Calu3 (cell line): ENCODE data around the gene GRK3. TPM values are rescaled to one million over a fixed set of nuclear protein-coding genes. Genes with fewer than 3 reads are reported as not detected.
"Not testable (repeated sequence)": the region's sequence is repeated elsewhere in the genome, so short reads cannot be mapped to it uniquely, and the experiment has no call there.

Experiments used
- BruUV-seq: library from RNA; stranded (reverse); fragments of 400-500 nt; replicated peaks from 2 replicates; lab custom pipeline; 2021; lab: Mats Ljungman, UMichigan
- CTCF ChIA-PET: fragments of 300-600 bp; sonication (Branson Sonifier 250); formaldehyde crosslinking; loops from one replicate; lab custom pipeline; 2022; ENCODE audit warnings: antibody characterized with exemption; lab: Charles Lee
- DNase-seq: peaks from one replicate; pipeline ENCODE4 v3.0.0; 2022
- H3K27ac Mint-ChIP-seq: one replicate; pipeline ENCODE4 v1.8.0; 2022; ENCODE audit warnings: mixed read lengths; ENCODE audit not compliant: unreplicated experiment
- H3K27me3 Mint-ChIP-seq: one replicate; pipeline ENCODE4 v1.8.0; 2022; ENCODE audit warnings: mixed read lengths; ENCODE audit not compliant: unreplicated experiment
- H3K36me3 Mint-ChIP-seq: one replicate; pipeline ENCODE4 v1.8.0; 2022; ENCODE audit warnings: mild to moderate bottlenecking, moderate library complexity, mixed read lengths; ENCODE audit not compliant: insufficient read depth, unreplicated experiment
- H3K4me1 Mint-ChIP-seq: one replicate; pipeline ENCODE4 v1.8.0; 2022; ENCODE audit warnings: mild to moderate bottlenecking, low read depth, mixed read lengths; ENCODE audit not compliant: unreplicated experiment
- H3K4me3 Mint-ChIP-seq: one replicate; pipeline ENCODE4 v1.8.0; 2022; ENCODE audit warnings: mild to moderate bottlenecking, low read depth, moderate library complexity, mixed read lengths; ENCODE audit not compliant: unreplicated experiment
- H3K9me3 Mint-ChIP-seq: one replicate; pipeline ENCODE4 v1.8.0; 2022; ENCODE audit warnings: low read depth, mixed read lengths; ENCODE audit not compliant: unreplicated experiment
- intact Hi-C: fragments of 100-400 bp; cut with micrococcal nuclease; formaldehyde crosslinking; loops from one replicate; pipeline ENCODE4 v1.10.0; 2022; ENCODE audit not compliant: unreplicated experiment
- total RNA-seq: library from RNA; stranded (reverse); gene quantifications from 2 replicates; pipeline ENCODE4 v1.2.3, GENCODE V29; 2022
- TF ChIP-seq, protein P1 (sequence below): fragments of 200-600 bp; IDR thresholded peaks from one replicate; pipeline ENCODE4 v1.8.0; 2022; ENCODE audit warnings: antibody characterized with exemption; ENCODE audit not compliant: unreplicated experiment

GRK3 gene
- total RNA-seq, 1 experiment from 2014 or later, result 12.0 TPM

DNA sequence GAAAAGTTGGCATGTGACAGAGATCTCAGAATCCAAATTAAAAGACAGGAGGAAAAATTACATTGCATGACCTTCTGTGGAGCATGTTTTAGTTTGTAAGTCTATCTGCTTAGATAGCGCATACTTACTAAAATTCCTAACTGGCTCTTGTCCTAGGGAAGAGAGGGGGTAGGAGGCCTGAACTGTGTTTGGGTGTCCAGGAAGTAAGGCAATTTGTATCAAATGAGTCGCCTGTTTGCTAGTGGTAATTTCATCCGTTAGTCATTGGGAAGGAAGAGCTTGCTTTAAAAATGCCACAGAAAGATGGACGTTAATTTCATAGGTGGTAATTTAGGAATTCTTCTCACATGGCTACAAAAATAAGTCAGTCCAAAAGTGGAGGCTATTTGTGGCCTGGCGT, 18.5 kb downstream of the GRK3 start:
- Mint-ChIP-seq H3K36me3 (no peaks in the 10 kb centered on the region), H3K4me3 (no peak overlapping the region), H3K27me3 (no peaks in the 10 kb centered on the region), H3K9me3 (no peaks in the 10 kb centered on the region), H3K4me1 (no peaks in the 10 kb centered on the region), H3K27ac (no peak overlapping the region)
- TF ChIP-seq, protein P1, sequence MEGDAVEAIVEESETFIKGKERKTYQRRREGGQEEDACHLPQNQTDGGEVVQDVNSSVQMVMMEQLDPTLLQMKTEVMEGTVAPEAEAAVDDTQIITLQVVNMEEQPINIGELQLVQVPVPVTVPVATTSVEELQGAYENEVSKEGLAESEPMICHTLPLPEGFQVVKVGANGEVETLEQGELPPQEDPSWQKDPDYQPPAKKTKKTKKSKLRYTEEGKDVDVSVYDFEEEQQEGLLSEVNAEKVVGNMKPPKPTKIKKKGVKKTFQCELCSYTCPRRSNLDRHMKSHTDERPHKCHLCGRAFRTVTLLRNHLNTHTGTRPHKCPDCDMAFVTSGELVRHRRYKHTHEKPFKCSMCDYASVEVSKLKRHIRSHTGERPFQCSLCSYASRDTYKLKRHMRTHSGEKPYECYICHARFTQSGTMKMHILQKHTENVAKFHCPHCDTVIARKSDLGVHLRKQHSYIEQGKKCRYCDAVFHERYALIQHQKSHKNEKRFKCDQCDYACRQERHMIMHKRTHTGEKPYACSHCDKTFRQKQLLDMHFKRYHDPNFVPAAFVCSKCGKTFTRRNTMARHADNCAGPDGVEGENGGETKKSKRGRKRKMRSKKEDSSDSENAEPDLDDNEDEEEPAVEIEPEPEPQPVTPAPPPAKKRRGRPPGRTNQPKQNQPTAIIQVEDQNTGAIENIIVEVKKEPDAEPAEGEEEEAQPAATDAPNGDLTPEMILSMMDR, result no peak
- BruUV-seq, result no TSS peak
- intact Hi-C loops, result no loop called here
- DNase-seq, result no peak
- CTCF ChIA-PET, result interaction anchor here (0.7 kb wide), 3 partner anchors 8 to 139 kb away, joined by 3 to 5 read pairs (median 5); no protein-coding TSS in a partner anchor

DNA sequence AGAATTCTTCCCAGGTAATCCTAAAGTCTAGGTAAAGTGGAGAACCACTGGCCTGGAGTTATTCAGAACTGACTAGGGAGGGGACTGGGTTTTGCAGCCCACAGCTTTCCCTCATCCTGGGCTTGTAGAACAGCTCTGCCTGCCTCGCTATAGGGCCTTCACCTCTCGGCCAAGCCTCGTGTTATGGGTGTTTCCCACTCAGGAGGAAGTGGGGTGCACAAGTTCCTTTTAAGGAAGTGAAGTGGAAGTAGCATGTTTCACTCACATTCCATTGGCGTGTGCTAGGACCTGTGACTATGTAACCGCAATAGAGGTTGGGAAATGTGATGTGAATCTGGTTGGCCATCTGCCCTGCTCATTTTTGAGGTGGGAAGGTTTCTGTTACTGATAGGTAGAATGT, 20.5 kb downstream of the GRK3 start:
- H3K4me1 Mint-ChIP-seq, H3K27me3 Mint-ChIP-seq, H3K4me3 Mint-ChIP-seq, DNase-seq, BruUV-seq, H3K36me3 Mint-ChIP-seq, H3K9me3 Mint-ChIP-seq, intact Hi-C loops, H3K27ac Mint-ChIP-seq, CTCF ChIA-PET: not testable (repeated sequence)

DNA sequence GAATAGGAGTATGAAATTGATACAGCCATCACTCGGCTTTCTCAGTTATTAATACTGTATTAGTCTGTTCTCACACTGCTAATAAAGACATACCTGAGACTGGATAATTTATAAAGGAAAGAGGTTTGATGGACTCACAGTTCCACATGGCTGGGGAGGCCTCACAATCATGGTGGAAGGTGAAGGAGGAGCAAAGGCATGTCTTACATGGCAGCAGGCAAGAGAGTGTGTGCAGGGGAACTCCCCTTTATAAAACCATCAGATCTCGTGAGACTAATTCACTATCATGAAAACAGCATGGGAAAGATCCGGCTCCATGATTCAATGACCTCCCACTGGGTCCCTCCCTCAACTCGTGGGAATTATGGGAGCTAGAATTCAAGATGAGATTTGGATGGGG, 25.2 kb downstream of the GRK3 start:
- intact Hi-C loops, result loop anchor here (5.0 kb wide), 1 partner anchor 292 kb away; no protein-coding TSS in a partner anchor
- H3K4me3 Mint-ChIP-seq, H3K27ac Mint-ChIP-seq, H3K4me1 Mint-ChIP-seq, H3K36me3 Mint-ChIP-seq, H3K9me3 Mint-ChIP-seq, H3K27me3 Mint-ChIP-seq, DNase-seq, BruUV-seq, CTCF ChIA-PET: not testable (repeated sequence)

DNA sequence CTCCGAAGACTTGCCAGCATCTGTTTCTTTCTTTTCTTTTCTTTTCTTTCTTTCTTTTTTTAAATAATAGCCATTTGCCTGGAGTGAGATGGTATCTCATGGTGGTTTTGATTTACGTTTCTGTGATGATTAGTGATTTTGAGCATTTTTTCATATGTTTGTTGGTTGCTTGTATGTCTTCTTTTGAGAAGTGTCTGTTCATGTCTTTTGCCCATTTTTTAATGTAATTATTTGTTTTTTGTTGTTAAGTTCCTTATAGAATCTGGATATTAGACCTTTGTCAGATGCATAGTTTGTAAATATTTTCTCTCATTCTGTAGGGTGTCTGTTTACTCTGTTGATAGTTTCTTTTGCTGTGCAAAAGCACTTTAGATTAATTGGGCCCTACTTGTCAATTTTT, 28.8 kb downstream of the GRK3 start:
- DNase-seq, H3K4me3 Mint-ChIP-seq, H3K4me1 Mint-ChIP-seq, H3K27ac Mint-ChIP-seq, H3K36me3 Mint-ChIP-seq, BruUV-seq, H3K9me3 Mint-ChIP-seq, H3K27me3 Mint-ChIP-seq: not testable (repeated sequence)
- intact Hi-C loops, result loop anchor here (5.0 kb wide), 1 partner anchor 296 kb away; no protein-coding TSS in a partner anchor
- CTCF ChIA-PET, result interaction anchor here (0.7 kb wide), 1 partner anchor 906 kb away, joined by 3 read pairs; no protein-coding TSS in a partner anchor

DNA sequence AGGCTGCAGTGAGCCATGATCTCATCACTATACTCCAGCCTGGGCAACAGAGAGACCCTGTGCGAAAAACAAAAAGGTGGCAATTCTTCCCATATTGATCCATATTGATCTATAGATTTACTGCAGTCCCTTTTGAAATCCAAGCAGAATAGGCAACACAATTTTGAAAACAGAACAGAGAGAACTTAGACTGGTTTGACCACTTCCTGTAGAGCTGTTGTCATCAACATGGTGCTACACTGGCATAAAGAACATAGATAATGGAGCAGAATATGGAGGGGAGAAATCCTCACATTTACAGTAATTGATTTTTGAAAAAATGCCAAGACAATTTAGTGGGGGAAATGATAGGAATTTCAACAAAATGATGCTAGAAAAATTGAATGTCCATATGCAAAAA, 34.1 kb downstream of the GRK3 start:
- DNase-seq, result no peak
- TF ChIP-seq, protein P1, result no peak
- CTCF ChIA-PET, result interaction anchor here (0.6 to 0.7 kb wide), 2 partner anchors 22 to 631 kb away, joined by 3 read pairs; no protein-coding TSS in a partner anchor
- H3K9me3 Mint-ChIP-seq, result no peaks in the 10 kb centered on the region
- no peak overlapping the region for H3K4me3 Mint-ChIP-seq
- H3K27ac Mint-ChIP-seq, result no peak overlapping the region
- no TSS peak for BruUV-seq
- no peaks in the 10 kb centered on the region for H3K4me1 Mint-ChIP-seq
- H3K27me3 Mint-ChIP-seq, result no peaks in the 10 kb centered on the region
- intact Hi-C loops, result no loop called here
- H3K36me3 Mint-ChIP-seq, result no peaks in the 10 kb centered on the region

DNA sequence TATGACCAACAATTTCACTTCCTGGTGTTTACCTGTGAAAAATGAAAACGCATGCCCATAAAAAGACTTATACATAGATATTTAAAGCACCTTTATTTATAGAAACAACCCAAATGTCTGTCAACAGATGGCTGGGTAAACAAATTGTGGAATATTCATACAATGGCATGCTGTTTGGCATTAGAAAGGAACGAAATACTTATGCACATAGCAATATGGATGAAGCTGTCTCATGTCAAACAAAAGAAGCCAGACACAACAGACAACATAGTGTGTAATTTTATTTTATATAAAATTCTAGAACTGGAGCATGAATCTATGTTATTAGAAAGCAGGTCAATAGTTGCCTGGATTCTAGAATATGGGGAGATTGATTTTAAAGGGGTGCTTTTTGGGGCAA, 38.0 kb downstream of the GRK3 start:
- Mint-ChIP-seq H3K9me3 (no peaks in the 10 kb centered on the region), H3K4me3 (no peak overlapping the region), H3K27me3 (no peaks in the 10 kb centered on the region), H3K4me1 (no peaks in the 10 kb centered on the region), H3K27ac (no peak overlapping the region), H3K36me3 (no peaks in the 10 kb centered on the region)
- no TSS peak for BruUV-seq
- intact Hi-C loops, result loop anchor here (10.0 kb wide), 1 partner anchor 538 kb away; no protein-coding TSS in a partner anchor
- no peak for DNase-seq
- CTCF ChIA-PET, result no interaction called here
- TF ChIP-seq, protein P1, result no peak
